GM18520 (cell line): ENCODE measurements around the gene MBTPS1.

Experiments used
- ATAC-seq: cut with Tn5 transposase; IDR thresholded peaks from one replicate; pipeline ENCODE4 v1.9.1; 2021; ENCODE audit not compliant: unreplicated experiment

MBTPS1 gene

DNA sequence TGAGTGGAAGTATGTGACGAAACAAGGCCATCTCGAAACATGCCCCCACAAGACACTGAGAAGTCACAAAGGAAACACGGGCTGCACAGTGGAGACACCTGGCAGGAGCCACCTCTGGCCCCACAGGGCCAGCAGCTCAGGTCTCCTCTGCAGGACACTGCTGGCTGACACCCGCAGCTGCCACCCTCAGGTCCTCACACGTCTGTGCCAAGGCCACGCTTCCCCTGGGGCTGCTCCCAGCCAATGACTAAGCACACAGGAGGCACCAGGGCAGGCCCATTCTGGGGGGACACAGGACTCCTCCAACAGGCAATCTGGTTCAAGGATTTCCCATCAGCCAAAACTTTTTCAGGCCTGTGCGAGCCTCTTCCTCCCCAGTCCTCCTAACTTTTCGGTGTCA lies 36.4 kb downstream of the MBTPS1 start:
- ATAC-seq: no peak

DNA sequence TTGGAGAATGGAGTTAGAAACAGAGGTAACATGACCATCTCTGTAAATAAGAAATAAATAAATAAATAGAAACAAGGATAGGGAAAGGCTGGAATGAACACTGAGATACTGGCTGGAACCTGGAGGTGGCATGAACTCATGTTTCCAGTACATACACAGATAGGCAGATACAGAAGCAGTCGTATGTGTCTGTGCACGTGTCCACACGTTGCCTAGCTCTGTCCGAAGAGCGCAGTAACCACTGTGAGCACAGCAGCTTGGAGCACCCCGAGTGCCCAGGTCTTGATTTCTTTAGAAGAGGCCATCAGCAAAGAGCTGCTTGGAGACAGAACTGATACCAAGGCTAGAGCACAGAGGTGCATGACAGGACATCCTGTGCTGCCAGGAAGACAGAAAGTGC lies 37.1 kb downstream of the MBTPS1 start:
- no peak for ATAC-seq

- ATAC-seq: no peak
Measured at GRCh38 chr16:84075376-84075775, 41.4 kb downstream of the MBTPS1 start.

- ATAC-seq: no peak
Measured at GRCh38 chr16:84074721-84075120, 42.0 kb downstream of the MBTPS1 start.

GRCh38 chr16:84072014-84072413 lies 44.7 kb downstream of the MBTPS1 start:
- no peak for ATAC-seq

DNA sequence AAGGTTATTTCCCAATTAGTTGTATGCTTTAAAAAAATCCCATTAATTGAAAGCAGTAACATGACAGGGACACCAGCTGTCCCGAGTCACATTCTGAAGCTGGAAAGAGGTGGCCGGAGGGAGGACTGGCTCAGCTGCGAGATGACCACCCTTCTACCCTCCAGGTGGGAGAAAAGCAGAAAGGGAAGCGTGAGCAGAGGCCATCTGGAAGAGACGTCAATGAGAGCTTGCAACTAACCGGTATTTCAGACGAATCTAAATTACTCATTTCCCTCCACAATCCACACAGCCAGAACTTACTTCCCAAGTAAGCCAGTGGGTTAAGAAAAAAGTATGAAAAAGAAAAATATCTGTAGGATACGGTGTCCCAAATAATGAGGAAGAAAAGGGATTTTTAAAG lies 45.6 kb downstream of the MBTPS1 start:
- ATAC-seq: no peak

DNA sequence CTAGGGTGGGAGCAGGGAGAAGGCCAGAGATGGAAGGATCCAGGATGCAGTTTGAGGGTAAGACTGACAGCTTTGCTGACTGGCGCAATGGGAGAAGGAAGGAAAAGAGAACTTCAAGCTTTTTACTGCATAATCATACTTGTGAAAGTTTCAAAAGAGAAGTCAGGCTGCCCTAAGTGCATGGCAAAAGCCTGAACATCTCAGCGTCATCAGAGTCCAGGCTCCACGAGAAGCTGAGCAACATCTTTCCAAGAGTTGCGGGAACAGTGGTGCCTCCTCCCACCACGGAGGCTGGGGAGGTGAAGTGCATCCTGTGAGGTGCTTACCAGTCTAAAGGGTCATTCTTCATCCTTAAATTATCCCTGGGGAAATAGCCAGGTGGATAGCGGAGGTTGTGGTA lies 47.2 kb downstream of the MBTPS1 start:
- ATAC-seq: no peak

DNA sequence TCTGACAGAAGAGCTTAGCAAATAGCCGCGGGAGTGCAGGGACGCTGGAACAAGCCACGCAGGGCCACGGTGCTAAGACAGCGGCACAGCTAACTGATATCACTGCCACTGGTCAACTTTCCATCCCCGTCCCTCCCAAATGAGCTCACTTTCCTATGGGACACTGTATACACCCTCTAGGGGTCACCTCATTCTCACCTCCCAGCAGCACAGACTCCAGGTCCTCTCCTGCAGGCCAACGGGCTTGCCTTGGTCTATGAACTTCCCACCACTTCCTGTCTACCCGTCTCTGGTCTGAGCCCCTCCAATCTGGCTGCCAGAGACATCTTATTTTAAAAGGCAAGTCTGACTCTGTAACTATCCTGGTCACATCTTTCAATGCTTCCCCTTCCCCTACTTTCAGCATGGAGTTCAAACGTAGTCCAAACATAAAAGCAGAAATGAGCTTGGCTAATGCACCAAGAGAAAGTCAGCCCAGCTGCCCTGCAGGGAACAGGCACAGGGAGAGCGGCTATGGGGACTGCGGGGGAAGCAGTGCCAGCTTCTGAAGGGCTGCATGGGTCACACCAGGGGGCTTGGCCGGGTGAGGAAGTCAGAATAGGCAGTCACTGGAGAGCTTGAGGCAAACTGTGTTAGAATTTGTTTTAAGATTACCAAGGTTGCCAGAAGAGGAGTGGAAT lies 47.8 kb downstream of the MBTPS1 start:
- ATAC-seq: no peak

- ATAC-seq: no peak
Measured at GRCh38 chr16:84068041-84068440, 48.7 kb downstream of the MBTPS1 start.

DNA sequence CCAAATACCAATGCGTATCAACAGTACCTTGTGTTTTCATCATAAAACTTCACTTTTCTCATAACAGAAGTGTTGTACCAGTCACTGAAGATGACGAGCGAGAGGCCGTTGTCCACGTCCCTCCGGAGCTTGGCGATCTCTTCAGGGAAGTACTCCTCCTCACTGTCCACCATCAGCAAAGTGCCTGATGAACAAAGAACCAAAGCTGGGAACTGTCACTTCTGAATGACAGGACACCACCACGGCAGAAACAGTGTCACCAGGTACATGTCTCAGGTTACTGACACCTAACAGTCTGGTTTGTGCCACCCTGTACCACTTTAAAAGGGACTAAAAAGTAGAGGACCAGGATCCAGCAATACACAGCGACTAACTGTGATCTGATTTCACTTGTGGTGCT lies 49.1 kb downstream of the MBTPS1 start:
- no peak for ATAC-seq

DNA sequence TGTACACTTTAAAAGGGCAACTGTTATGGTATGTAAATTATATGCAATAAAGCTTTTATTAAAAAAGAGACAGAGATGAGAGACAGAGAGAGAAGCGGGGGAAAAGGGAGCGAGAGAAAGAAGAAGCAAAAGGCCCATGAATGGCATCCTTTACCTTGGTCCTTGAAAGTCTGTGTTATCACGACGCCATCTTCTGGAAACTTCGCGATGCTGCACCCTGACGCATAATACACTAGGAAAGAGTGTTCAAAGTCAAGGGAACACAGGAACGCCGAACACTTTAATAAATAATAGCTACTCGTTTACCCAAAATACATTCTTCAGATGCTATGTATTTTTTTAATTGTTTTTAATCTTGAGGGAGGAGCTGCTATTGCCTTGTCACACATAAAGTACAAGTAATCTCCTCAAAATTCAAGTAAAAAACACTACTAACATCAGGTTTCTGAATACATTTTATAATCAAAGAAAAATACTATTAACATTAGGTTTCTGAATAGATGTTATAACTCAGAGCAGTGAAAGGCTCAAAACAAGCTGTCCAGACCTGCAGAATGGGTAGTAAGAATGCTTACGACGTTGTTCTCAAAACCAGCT lies 51.1 kb downstream of the MBTPS1 start:
- ATAC-seq: no peak

DNA sequence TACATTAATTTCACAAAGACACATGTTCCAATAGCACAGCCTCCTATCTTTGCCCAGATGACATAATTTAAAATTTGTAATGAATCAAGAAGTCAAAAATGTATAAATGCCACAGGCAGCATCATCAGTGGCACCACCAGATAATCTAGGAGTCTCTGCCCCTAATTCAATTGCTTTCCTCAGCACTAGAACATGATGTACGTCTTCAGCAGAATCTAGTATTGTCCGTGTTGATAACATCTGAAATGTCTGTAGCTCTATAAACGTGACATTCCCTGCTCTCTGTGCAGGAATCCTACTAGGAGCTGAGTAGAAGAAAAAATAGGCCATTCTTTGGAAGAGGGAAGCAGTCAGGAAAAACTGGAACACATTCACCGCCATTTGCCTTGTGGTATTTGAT lies 52.8 kb downstream of the MBTPS1 start:
- no peak for ATAC-seq

DNA sequence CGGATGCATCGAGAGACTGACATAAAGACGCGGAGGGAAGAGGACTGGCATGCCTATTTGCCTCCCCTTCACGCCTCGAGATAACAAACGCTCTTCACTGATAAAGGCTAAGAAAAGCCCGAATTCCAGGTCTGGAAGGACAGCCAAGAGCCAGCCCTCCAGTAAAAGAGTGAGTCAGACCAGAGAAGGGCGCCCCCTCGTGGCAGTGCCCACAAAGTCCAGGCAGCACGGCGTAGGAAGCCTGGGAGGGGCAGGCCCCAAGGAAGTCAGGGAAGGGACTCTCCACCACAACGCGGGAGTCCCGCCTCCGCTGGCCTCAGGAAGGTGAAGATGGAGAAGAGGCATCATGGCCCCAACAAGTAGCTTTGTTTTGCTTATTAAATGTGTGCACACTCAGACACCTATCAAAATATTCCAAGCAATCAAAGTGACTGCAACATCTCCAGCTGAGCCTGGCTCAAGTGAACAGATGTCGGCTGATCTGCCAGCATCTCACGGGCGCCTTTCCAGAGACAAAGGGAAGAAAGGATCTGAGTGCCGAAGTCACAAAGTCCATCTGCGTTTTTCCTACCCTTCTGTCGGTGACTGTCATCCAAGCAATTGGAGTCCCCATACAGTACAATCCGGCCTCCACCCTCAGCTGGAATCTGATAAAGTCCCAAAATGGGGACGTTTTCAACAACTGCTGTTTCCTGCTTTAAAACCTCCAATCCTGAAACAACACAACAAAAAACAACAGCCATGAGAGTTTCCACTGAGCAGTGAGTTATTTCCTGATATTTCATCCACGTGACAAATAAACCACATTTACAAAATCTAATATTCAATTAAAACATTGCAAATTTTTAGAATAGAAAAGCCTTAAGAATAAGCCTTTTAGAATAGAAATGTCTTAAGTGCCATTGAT lies 53.8 kb downstream of the MBTPS1 start:
- ATAC-seq: no peak

DNA sequence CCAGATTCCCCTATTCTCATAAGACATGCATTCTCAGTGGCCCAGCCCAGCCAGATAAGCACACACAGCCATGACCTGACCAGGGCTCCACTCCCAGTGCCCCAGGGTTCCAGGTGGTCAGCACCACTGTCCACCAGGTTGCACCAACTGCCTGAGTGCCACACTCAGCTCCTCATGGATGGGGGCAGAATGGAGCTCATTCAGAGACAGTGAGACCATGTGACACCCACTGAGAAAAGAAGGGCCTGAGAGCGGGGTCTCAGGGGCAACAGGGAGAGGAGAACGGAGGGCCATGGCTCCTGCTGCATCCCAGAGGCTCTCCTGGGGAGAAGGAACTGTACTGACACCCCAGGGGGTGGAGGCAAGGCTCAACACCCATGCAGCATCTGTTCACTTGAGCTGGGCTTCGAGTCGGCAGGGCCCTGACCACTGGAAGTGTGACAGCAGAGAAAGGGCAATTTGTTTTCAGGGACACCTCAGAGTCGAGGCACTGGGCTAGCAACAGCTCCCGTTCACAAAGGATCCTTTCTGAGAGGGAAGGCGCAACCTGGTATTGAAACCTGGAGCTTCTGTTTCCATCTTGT lies 55.4 kb downstream of the MBTPS1 start:
- ATAC-seq: no peak

DNA sequence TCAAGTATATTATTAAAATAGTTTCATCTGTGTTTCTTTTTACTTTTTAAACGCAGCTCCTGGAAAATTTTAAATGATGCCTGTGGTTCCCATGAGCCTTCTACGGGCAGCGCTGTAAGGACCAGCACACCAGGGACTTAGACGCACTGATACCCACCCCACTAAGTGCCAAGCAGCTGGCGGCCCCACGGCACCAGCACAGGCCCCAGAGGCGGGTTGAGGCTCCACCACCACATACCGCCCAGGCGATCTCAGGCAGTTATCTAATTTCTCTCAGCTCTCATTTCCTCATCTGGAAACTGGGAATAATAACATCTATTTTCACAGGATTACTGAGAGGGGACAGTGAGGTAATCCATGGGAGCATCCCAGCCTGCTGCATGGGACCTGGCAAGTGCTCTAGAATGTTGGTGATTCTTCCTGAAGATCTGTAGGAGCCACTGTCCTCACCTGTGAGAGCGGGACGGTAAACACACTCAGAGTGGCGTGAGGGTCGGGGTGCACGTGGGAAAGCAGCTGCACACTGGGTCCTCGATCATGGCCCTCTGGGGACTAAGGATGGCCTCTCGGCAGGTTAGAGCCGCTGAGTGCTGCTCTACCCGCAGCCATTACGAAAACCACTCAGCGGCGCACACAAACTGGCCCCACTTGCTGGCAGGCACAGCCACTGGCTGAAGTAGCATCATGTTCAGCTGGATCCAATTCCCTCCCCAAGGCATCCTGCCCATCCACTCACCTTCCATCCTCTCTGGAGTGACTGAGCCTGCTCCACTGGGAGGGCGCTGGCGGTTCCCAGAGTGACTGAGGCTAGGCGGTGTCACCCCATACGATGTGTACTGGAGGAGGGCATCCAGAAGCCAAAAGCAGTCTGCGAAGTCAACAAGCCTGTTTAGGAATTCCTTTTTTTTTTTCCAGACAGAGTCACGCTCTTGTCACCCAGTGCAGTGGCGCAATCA lies 56.5 kb downstream of the MBTPS1 start:
- no peak for ATAC-seq

DNA sequence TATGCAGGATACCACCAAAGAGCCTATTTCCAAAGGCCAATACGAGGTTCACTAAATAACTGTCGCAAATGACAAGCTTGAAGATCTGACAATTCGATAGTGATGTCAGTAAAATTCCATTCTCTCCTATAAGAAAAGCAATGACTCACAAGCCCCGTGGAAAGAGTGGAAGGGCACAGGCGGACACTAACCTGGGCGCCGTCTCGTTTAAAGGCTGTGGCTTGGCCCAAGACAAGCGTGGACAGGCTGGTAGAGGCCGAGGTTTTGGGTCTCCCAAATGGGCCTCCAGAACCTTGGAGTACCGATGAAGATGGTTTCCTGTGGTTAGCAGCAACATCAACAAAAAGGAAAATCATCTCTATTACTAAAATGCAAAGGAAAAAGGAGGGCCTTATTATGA lies 57.6 kb downstream of the MBTPS1 start:
- no peak for ATAC-seq

DNA sequence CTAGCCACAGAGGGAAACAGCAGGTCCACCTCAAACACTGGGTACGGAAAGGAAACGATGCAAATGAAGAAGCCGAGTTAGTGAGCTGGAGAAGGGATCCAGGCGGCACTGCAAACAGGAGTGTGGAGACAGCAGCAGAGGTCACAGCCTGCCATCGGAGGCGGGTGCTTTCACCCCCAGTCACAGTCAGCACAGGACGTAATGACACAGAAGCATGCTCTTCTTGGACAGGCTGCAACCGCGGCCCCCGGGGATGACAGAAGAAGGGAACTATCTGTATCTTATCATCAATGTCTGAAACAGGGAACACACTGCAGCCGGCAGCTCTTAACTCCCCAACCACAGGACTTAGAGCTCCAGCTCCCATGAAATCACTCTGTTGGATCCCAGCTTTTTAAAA lies 58.1 kb downstream of the MBTPS1 start:
- ATAC-seq: no peak

DNA sequence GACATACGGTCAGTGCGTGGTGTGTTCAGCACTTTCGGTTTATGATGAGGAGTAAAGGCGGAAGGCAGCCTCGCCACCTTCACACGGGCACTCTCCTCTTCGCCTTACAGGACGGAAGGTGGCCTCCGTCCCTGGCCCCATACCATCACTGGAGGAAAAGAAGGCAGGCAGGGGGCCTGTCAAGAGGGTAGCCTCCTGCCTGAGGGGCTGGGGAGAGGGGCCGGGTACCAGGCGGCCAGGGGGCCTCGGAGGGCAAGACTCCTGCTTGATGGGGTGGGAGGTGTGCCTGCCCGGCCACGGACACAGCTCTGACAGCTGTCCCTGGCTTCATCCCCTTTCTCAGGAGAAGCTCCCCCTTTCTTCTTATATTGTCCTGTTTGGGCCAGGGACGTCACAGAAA lies 58.5 kb downstream of the MBTPS1 start:
- ATAC-seq: no peak

DNA sequence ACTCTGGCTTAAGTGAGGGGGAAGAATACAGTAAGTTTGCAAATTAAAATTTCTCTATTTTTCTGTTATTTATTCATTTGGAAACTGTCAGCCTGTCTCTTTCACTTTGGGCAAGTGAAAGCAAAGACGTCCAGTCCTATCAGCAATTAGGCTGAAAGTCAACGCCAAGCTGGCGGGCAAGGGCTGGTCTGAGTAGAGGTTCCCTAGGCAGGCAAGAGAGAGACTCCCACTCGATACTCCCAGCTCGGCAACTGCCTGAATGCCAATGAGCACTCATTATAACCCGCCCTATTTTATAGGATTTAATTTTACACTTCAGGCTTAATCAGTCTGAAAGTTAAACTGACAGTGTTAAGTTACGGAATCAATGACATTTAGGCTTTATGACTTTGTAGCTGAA lies 59.8 kb downstream of the MBTPS1 start:
- ATAC-seq: no peak

DNA sequence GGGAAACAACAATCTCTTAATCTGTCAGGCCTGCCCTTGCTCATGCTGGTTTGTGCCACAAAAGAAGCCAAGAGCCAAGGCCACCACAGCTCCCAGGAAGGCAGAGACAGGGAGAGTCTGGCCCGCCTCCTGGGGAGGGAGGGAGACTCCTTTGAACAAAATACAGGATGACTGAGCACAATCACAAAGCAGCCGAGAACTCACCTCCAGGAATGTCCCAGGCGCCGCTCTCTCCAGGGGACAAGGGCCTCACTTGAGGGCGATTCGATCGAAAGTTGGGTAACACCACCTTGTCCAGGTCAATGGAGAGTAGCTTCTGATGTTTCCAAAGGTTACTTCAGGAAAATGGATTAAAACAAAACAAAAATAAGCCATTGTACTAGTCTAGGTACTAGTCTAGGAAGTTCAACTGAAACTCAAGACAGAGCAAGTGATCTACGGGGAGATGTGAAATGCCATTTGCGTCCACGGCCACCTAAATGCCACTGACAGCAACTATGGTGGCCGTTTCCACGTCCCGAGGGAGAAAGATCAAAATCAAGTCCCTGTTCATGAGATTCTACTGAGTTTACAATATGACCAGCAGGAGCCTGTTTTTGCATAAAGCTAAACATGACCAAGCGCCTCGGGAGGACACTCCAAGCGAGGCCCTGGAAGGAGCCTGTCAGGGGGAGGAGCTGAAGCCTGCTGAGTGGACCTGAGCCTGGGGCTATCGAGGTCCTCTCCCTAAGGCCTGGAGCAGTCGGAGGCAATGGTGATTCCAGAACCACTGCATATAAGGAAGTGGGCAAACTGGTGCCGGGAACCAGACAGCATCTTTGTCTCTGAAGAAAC lies 60.7 kb downstream of the MBTPS1 start:
- no peak for ATAC-seq
